Stimulated activated CD4-positive, alpha-beta T cell treated with anti-CD3 and anti-CD28 coated beads, Interleukin-12 subunit alpha, Interleukin-12 subunit beta, amount 100 ng/mL, for 4 hours (primary cell): Measurements from ENCODE around the gene ITGA3.

ENCODE experiments used
- DNase-seq: peaks from one replicate; pipeline ENCODE4 v3.0.0-alpha.2; 2020

The ITGA3 gene

DNA sequence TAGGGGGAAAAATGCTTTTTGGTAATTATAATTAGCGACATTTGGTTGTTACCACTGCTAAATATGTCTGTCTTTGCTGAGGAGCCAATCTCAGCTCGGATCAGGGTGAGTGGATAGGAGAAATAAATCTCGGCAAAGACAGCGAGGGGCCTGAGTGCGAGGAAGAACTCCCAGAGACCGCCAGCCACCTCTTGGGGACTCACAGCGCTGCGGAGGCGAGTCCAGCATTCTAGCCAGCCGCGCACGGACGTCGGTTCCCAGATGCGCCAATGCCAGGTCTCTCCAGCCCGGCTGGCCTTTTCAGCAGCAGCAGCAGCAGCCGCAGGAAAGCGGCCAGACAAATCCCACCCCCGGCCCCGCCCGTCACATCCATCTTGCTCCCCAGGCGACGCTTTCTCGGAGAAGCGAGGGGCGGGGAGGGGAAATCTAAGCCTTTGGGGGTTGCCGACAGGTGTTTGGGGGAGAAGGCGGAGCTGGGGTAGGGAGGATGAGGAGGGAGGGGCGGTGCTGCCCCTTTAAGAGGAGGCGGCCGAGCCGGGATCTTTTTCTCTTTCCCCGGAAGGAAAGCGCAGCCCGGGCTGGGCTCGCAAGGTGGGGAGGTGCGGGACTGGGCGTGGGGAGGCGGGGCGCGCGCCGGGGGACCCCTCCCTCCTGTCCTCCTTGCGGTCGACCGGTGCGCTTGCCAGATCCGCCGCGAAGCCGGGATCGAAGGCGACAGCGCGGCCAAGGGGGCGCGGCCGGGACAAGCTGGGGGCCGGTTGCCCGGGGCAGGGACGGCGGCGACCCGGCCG is at the start of gene ITGA3:
TSS of gene ITGA3 (plus strand) at position 685 of the 791 bp plus-strand sequence. CDS start 330 bp downstream, outside the sequence.
- peak; percentile 65 for DNase-seq

DNA sequence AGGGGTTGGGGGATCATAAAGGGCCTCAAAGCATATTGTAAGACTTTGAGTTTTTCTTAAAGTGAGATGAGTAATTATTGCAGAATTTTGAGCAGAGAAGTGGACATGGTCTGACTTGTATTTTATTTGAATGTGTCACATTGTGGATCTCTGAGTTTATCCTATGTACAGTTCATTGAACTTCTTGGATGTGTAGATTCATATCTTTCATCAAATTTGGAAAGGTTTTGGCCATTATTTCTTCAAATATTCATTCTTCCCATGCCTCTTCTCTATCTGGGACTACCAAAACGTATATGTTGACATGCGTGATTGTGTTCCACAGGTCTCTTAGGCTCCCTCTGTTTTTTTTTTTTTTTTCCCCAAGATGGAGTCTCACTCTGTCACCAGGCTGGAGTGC is 46.6 kb upstream of the ITGA3 start:
- DNase-seq = no peak

DNA sequence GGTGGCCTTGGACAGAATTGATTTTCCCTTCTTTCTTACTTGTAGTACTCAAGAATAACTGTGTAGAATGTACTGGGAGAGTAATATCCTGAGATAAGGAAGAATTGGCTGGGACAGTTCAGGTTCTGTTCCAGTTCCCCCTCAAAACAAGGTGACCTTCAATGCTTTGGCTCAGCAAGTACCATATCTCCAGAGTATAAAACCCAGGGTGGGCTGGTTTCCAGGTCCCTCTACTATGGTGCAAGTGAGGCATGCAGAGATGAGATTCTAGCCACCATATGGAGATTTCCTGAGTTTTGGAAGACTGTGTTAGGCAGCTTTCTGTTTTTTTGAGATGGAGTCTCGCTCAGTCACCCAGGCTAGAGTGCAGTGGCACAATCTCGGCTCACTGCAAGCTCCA is 42.8 kb upstream of the ITGA3 start:
- no peak for DNase-seq

DNA sequence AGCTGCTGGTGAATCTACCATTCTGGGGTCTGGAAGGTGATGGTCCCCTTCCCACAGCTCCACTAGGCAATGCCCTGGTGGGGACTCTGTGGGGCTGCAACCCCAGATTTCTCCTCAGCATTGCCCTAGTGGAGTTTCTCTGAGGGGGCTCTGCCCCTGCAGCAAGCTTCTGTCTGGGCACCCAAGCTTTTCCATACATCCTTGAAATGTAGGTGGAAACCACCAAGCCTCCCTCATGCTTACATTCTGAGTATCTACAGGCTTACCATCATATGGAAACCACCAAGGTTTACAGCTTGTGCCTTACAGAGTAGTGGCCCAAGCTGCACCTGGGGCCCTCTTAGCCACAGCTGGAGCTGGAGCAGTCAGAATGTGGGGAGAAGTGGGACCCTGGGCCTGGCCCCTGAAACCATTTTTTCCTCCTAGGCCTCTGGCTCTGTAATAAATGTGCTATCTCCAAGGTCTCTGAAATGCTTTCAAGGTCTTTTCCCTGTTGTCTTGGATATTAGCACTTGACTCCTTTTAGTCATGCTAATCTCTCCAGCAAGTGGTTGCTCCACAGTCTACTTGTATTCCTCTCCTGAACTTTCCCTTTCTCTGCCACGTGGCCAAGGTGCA is 41.3 kb upstream of the ITGA3 start:
- no peak for DNase-seq

DNA sequence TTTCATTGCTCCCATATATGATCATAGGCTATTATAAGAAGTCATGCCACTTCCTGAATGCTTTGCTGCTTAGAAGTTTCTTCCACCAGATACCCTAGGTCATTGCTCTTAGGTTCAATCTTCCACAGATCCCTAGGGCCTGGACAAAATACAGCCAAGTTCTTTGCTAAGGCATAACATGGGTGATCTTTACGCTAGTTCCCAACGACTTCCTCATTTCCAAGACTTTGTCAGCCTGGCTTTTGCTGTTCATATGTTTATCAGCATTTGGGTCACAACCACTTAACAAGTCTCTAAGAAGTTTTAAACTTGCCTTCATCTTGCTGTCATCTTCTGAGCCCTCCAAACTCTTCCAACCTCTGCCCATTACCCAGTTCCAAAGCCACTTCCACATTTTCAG is 40.8 kb upstream of the ITGA3 start:
- DNase-seq = no peak

DNA sequence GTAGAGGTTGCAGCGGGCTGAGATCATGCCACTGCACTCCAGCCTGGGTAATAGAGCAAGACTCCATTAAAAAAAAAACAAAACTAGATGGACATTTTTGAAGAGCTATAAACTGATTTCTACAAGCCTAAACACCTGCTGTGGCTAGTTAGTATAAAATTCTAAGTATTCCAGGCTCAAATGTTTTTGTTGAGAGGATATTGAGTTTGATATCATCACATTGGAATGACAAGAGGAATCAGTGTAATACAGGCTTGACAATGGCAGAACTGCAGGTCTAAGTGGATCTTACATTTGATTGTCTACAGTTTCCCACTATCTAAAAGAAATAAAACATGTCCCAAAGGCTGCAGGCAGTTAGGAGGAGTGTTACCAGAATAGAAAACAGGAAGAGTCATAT is 37.0 kb upstream of the ITGA3 start:
- no peak for DNase-seq

DNA sequence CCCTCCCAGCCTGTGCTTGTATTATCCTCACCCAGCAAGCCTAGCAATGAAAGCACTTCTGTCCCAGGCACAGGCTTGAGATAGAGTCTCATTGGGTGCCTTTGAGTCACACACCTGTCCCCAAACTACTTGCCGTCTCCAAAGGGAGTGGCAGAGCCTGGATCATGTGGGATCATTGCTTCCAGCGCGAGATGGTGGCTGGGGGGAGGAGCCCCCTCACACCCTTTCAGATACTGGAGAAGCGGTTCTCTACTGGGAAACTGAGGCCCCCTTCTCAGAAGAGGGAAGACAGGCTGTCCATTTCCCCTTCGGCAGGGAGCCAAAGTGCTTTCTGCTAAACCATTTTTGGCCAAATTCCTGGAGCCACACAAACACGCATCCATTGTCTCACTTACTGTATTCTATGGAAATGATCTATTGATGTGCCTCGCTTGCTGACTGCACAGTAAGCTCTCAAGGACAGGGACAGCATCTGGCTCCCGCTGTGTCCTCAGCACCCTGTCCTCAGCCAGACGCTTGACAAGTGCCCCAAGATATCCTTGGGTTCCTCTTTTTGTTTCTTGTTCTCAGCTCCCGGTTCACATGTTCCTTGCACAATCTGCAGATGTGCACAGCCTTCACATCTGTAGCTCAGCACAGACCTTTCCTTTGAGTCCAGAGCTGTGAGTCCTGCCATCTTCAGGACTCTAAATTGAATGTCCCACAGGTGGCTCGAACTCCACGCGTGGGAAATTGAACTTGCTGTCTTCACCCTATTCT is 34.9 kb upstream of the ITGA3 start:
- DNase-seq = no peak

DNA sequence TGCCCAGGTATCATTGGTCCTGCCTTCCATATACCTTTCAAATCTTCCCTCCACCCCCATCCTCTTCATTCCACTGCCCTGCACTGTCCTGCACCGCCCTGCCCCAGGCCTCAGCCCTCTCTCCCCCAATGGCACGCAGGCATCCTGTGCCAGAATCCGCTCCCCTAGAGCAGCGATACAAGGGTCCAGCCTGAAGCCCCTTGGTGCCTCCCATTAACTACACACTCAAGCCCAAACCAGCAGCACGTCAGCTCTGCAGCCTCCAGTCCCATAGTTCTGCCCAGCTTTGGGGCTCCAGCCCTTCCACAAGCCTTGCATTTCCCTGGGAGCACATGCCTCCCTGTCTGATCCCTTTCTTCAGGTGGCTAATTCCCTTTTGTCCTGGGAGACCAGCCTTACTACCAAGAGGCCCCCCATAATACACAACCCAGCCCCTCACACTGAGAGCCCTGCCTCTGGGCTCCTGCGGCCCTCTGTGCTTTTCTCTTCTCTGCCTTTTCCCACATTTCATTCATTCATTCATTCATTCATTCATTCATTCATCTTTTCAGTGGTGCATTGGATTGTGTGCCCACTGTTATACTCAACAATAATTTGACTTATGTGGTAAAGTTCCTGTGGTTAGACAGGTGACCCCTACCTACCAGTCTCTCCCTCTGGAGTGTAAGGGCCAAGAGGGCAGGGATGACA is 34.1 kb upstream of the ITGA3 start:
- DNase-seq = no peak

DNA sequence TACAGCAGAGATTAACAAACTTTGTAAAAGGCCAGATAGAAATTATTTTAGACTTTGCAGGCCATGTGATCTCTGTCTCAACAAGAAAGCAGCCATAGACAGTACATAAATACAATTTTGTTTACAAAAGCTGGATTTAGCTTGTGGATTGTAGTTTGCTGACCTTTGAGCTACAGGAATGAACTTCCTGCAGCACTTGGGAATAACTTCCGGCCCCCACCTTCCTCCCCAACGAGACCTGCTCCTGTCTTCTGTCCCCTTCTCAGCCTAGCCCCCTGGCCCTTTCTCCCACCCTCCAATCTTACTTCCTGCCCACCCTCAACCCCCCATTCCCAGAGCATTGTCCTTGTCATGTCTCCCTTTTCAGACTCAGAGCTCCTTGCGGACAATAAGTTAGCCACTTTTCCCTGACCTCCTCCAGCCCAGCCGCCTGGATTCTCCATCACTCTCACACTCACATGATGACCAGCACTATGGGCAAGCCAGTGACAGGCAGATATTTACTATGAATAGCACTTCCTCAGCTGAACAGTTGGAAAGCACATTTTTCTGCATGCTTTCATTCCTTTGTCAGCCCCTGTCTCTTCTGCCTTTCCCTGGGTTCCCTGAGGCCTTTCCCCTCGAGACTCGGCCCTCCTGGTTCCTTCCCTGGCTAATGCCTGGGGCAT is 33.3 kb upstream of the ITGA3 start:
- no peak for DNase-seq

DNA sequence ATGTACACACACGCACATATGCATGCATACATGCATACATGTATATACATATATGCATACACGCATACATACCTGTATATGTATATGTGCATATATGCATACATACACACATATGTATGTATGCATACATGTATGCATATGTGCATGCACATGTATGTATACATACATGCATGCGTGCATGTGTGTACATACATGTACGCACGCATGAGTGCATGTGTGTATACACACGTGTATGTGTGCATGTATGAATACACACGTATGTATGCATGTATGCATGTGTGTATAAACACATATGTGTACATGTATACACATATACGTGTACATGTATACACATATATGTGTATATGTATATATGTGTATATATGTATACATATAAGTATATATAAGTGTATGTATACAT is 32.4 kb upstream of the ITGA3 start:
- DNase-seq = no peak

DNA sequence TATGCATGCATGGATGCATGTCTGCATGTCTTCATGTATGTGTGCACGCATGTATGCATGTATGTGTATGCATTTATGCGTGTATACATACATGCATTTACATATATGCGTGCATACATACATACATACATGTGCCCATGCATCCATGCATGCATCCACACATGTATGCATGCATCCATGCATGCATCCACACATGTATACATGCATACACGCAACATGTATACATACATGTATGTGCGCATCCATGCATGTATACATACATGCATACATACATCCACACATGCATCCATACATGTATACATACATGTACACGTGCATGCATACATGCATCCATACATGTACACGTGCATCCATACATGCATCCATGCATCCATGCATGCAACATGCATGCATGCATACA is 31.1 kb upstream of the ITGA3 start:
- no peak for DNase-seq

DNA sequence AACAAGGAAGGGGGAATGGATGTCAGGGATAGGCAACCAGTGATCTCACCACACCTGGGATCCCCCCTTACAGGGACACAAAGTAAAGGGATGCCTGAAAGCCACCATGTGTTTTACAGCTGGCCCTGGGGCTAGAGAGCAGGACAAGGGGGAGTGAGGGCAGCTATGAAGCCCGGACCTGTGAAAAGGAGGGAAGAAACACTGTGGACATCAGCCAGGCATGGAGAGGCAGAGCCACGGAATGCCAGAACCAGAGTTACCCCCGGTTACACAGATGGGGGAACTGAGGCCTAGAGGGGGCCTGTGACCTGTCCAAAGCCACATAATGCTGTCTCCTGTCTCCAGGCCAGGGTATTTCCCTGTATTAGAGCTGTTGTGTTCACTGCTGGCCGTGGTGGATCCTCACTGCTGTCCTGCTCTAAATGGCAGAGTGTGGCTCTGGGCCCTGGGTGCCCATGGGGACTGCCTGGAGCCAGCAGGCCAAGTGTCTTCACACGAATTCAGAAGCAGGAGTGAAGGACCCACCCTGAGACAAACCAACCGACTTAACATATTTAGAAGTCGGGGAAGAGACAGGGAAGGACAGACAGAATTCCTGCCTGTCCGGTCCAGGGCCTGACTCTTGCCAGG is 29.7 kb upstream of the ITGA3 start:
- no peak for DNase-seq

DNA sequence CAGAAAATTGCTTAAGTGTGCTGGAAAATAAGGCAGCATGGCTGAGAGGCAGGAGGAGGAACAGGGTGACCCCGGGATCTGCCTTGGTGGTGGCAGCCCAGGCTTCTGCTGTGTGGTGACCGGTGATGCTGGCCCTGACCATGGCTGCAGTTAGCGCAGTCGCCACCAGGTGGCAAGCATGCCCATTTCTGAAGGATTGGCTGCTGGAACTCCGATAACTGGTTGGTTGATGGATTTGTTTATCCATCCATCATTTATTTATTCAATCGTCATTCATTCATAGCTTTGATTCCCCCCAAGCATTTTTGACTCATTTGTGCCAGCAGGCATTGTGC is 29.1 kb upstream of the ITGA3 start:
- DNase-seq = peak; percentile 81

DNA sequence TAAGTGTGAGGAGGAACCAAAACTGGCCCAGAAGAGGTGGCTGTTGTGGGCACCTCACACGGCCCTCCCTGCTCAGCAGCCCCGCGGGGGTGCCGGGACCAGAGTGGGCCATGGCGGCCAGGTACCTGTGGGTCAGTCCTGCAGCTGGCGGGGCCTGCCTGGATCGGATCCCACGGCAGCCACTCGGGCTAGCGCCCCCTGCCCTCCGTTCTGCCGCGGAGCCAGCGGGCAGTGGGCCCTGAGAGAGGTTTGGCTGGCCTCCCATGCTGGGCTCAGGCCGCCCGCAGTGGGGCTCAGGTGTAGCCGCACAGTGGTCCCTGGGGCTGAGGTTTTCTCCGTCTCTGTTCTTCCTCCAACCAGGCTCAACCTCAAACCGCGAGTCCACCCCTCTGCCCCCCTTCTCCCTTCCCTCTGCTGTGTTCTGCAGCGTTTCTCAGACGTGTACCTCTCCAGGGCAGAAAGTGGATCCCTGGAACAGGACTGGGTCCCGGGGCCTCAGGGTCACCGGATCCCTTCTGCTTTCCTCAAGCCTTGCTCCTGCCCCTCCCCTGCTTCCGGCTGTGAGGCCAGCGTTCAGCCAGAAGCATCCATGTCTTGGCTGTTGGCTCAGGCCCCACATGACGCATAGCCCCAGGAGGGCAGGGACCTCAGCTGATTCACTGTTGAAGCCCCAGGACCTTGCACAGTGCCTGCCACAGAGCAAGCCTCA is 28.6 kb upstream of the ITGA3 start:
- DNase-seq = no peak

DNA sequence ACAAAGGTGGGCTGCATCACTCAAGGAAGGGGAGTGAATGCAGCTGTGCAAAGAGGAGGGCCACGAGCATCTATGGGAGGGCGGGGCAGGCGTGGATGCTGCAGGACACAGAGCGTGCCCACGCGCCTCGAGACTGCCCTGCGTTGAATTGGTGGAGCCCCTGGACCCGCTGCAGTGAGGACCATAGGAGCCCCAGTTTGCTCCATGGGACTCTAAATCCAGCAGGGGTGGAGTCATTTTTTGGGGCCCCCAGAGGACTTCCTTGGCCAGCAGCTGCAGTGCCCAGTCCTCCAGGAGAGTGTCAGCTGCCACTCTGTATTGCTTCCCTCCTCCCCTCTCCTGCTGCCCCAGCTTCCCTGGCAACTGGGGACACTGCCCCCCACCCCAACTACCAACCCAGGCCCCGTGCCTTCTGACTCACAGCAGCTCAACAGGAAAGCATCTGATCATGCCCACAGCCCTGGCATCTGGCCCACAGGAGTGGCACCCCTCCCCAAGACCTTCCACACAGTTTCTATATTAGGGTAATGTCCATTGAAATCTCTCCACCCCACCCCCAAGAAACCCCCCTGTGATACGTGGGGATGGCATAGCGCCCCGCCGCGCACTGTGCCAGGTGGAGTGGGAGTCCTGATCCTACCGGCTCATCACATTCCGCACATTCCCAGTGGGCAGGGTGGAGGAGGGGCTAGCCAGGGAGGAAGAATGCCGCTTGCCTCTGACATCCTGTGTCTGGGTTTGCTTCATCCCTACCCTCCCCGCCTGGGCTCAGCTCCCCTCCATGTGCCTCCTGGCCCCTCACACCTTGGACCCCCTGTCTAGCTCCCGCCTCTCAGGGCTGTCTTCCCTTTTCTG is 27.8 kb upstream of the ITGA3 start:
- DNase-seq = no peak

DNA sequence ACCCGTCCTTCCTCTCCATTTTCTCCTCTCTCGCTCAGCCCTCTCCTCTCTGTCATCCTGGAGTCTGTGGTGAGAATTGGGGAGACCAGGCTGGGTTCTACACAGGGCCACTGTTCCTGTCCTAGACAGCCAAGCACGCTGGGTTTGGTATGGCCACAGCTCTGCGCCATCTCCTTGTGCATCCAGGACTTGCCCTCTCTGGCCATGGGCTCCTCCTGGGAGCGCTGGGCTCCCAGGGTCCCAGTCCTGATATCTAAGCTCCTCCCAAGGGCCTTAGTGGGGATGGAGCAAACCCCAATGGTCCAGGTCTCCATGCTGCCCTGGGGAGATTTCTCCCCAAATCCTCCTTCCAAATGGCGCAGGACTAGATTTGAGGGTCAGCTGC is 27.2 kb upstream of the ITGA3 start:
- no peak for DNase-seq

DNA sequence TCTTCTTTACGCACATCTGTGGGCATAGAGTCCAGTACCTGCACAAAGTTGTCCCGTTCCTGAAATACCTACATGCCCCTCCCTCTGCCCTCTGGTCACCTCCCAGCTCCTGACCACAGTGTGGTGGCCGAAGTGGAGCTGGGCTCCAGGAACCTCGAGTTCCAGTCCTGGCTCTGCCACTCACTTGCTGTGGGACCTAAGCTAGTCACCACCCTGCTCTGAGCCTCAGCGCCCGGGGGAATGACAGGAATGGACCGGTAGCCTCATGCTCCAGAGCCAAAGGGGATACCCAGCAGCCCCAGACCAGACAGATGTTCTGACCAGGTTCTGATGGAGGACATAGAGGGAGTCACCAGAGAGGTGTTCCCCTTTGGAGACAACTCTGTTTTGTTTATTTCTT is 26.7 kb upstream of the ITGA3 start:
- no peak for DNase-seq

DNA sequence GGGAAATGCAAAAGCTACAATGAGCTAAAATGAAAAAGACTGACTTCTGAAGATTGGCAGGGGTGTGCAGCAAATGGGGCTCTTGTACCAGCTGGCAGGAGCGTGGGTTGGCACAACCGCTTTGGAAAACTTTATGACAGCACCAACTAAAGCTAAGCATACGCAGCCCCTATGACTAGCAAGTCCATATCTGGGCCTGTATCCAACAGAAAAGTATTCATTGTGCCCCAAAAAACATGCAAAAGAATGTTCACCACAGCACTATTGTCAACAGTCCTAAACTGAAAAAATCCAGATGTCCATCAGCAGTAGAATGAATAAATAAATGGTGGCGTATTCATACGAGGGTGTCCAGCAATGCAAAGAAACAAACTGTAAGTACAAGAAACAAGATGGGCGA is 22.6 kb upstream of the ITGA3 start:
- no peak for DNase-seq

DNA sequence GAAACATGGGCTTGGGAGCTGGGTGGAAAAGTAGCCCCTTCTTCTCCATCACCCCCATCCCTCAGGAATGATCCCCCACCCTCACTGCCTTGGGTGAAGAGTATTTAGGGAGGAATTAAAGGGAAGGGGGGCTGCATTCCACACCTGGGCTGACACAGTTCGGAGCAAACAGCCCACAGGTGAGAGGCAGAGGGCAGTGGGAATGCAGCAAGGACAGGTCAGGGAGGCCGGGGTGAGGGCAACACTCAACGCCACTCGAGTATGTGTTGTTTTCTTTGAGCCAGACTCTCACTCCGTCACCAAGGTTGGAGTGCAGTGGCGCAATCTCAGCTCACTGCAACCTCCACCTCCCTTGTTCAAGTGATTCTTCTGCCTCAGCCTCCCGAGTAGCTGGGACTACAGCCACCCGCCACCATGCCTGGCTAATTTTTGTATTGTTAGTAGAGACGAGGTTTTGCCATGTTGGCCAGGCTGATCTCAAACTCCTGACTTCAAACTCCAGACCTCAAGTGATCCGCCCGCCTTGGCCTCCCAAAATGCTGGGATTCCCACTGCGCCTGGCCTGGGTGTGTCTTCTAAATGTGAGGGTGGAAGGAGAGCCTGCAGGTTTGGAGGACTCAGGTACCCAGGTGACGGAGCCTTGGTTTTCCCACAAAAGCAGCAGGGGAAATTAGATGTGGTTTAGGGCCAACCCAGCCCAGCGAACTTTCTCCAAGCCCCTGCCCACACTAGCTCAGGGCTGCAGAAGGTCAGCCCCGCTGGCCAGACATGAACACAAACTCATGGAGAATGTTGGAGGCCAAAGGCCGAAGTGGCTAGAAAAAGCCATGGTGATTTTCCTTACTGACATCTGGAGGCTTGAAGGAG is 21.2 kb upstream of the ITGA3 start:
- no peak for DNase-seq

DNA sequence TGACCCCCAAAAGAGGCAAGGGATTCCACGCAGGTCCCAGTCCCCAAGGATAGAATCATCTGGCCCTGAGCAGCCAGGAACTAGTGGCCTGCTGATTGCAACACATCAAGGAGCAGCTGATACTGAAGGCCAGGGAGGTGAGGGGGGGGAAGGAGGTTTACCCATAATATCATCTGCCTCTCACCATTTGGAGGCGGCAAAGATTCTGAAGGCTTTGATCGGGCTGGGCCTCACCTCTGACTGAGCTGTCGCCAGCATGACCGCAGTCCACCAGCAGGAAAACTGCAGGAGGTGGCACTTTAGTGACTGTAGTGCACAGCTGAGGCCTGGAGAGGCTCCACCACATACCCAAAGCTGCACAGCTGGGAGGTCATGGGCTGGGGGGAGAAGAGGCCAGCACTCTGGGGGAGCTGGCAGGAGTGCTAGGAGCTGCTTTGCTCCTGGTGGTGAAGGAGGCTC is 20.5 kb upstream of the ITGA3 start:
- DNase-seq = no peak
